Myocyte (in vitro differentiated cells): ENCODE data around the gene ZMYND8. TPM values are rescaled to one million over a fixed set of nuclear protein-coding genes. Genes with fewer than 3 reads are reported as not detected.
"Not testable (repeated sequence)": the region's sequence is repeated elsewhere in the genome, so short reads cannot be mapped to it uniquely, and the experiment has no call there.

Experiments
- DNase-seq: peaks from one replicate; pipeline ENCODE4 v3.0.0-alpha.2; 2012; ENCODE audit warnings: low read depth
- total RNA-seq: library from RNA; depleted of rRNA; stranded (reverse); fragments of >200 nt; gene quantifications from 2 replicates; pipeline ENCODE4 v1.2.3, GENCODE V29; 2014

The ZMYND8 gene
- total RNA-seq, 1 donor from 2014 or later: 28.2 TPM

GRCh38 chr20:47373206-47373733 lies 16.8 kb upstream of the ZMYND8 start:
- DNase-seq: no peak

DNA sequence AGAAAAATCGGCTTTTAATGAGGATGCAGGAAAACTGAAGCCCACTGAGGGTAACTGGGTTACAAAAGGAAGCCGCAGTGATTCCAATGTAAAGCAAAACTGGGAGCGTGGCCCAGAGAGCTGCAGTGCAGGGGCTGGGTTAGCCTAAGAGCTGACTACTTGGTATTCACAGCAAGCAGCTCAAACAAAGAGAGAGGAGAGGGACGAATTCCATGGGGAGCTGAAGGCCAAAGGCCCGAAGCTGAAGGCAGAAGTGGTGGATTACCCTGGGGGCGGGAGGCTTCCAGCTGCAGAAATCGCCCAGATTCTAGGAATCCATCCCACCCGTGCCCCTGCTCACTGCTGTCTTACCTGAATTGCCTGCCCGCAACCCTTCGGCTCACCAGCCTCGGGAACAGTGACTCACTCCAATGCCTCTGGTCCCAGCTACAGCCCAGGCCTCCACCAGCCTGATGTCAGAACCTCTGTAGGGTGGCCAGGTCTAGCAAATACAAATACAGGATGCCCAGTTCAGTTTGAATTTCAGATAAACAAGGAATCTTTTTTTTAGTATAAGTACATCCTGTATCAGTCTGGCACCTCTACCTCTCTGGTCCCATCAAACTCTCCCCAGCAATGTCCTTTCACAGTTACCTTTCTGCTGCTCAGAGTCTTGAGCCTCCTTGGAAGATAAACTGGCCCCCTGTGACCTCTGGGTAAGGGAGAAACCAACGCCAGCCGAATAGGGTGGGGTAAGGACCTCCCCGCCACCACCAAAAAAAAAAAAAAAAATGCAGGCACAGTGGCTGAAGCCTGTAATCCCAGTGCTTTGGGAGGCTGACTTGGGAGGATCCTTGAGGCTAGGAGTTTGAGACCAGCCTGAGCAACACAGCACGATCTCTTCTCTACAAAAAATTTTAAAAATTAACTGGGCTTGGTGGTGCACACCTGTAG lies 14.6 kb upstream of the ZMYND8 start:
- DNase-seq: no peak

- DNase-seq: no peak
Measured at GRCh38 chr20:47370214-47370613, 13.7 kb upstream of the ZMYND8 start.

DNA sequence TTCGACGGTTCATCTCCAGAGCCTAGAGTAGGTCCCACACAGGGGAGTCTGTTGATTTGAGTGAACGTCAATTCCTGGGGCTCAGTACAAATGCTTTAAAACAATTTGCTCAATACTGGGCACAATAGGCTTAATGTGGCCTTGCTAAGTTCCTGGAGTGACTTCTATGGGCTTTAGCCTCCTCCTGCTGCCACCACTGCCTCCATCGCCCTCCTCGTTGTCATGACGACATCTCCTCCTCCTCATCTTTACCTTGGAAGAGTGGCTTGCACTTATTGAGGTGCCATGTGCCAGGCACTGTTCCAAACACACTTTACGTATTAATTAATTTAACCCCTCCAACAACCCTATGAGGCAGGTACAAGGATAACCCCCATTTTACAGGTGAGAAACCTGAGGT lies 11.8 kb upstream of the ZMYND8 start:
- no peak for DNase-seq

DNA sequence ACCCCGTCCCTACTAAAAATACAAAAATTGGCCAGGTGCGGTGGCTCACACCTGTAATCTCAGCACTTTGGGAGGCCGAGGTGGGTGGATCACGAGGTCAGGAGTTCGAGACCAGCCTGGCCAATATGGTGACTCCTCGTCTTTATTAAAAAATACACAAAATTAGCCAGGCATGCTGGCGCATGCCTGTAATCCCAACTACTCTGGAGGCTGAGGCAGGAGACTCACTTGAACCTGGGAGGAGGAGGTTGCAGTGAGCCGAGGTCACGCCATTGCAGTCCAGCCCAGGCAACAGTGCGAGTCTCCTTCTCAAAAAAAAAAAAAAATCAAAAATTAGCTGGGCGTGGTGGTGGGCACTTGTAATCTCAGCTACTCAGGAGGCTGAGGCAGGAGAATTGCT lies 9.8 kb upstream of the ZMYND8 start:
- not testable (repeated sequence) for DNase-seq

DNA sequence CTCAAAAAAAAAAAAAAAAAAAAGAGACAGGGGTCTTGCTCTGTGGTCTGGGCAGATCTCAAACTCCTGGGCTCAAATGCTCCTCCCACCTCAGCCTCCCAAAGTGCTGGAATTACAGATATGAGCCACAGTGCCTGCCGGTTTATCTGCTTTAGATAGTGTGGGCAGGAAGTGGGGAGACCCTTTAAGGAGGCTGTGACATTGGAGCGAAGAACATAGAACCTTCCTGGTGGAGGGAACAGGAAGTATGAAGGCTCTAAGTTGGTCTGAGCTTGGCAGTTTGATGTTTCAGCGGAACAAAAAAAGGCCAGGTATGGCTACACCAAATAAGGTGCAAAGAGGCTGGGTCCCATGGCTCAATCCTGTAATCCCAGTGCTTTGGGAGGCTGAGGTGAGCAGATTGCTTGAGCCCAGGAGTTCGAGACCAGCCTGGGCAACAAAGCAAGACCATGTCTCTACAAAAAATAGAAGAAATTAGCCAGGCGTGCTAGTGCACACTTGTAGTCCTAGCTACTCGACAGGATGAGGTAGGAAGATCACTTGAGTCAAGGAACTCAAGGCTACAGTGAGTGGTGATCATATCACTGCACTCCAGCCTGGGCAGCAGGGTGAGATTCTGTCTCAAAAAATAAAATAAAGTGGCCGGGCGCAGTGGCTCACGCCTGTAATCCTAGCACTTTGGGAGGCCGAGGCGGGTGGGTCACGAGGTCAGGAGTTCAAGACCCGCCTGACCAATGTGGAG lies 8.7 kb upstream of the ZMYND8 start:
- DNase-seq: no peak

DNA sequence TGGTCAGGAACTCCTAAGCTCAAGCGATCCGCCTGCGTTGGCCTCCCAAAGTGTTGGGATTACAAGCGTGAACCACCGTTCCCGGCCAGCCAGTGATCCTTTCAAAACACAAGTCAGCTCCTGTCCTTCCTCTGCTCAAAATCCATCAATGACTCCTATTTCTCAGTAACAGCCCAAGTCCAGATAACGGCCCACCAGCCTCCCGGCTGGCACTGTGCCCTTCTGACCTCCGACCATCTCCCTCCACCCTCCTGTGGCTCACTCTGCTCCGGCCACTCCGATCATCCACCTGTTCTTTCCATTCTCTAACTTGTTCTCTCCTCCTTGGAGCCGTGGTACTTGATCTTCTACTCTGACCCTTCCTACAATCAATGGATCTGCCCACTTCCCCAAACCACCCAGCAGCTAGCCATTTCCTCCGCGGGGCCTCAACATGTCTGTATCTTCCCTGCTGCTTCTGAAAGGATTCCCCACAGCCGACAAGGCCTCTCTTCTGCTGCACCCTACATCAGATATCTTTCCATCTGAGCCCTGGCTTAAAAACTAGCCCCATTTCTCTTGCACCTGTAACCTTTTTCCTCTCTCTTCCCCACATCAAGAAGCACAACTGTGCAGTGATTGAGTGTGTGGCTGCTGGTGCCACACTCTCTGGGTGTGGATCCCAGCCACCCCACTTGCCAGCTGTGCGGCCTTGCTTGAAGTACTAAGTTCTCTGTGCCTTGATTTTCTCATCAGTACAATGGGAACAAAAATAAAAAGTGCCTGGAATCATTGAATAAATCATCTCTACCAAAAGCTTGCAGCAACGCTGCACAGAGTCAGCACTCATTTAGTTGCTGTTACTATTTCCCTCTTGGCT lies 6.1 kb upstream of the ZMYND8 start:
- no peak for DNase-seq

DNA sequence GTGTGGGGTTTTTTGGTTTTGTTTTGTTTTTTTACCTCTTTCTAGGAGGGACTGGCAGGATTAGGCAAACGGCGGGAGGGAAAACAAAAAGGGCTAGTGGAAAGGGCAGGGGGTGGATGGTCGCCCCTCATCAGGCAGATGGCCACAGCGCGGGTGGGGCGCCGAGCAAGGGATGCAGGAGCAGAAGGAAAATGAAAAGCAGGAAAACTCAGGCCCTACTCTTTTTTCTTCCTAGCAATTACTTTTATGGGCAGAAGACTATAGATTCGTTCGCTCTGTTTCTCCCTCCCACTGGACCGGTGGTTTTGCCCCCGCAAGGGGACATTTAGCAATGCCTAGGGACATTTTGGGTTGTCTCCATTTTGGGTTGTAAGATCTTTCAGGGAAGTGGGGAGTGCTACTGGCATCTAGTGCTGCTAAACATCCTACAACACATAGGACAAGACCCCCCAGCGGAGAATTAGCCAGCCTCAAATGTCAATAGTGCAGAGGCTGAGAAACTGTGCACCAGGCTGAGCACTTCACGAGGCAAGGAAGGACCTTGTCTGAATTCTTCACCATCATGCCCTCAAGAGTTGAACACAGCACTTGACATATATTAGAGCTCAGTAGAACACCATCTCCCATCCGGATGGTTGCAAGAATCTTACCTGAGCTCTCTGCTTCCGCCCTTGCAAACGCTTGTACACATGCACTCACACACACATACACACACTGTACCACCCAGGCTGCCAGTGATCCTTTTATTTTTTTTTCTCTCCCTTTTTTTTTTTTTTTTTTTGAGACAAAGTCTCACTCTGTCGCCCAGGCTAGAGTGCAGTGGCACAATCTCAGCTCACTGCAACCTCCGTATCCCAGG lies 4.8 kb upstream of the ZMYND8 start:
- no peak for DNase-seq

DNA sequence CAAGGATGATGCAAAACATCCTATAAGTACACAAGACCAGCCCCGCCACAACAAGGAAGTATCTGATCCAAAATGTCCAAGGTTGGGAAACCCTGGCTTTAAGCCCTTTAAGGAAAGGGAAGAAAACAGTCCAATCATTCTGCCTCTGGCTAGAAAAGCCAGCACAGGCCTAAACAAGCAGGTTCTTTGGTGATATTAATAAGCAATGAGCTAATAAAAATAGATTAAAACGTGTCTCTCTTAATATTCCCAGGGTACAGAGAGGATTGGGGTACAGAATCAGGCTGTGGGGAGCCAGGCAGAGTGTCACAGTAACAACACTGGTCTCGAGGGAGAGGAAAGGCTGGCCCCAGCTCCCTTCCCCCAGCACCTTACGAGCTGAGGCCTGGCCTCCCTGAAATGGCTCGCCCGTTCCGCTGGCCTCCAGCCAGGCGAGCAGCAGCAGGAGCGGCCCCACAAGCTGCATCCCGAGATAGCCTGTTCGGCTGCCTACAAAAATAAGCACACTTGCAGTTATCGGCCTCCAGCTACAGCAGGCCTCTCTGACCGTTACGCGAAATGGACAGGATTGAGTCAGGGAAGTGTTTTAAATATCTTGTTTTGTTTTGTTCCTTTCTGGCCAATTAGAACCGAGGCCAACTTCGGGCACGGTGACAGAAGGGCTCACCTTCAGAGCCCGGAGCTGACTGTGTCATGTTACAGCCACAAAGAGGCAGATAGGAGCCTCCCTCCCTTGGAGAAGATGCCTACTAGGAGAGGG lies 4.0 kb upstream of the ZMYND8 start:
- DNase-seq: peak; percentile 89

DNA sequence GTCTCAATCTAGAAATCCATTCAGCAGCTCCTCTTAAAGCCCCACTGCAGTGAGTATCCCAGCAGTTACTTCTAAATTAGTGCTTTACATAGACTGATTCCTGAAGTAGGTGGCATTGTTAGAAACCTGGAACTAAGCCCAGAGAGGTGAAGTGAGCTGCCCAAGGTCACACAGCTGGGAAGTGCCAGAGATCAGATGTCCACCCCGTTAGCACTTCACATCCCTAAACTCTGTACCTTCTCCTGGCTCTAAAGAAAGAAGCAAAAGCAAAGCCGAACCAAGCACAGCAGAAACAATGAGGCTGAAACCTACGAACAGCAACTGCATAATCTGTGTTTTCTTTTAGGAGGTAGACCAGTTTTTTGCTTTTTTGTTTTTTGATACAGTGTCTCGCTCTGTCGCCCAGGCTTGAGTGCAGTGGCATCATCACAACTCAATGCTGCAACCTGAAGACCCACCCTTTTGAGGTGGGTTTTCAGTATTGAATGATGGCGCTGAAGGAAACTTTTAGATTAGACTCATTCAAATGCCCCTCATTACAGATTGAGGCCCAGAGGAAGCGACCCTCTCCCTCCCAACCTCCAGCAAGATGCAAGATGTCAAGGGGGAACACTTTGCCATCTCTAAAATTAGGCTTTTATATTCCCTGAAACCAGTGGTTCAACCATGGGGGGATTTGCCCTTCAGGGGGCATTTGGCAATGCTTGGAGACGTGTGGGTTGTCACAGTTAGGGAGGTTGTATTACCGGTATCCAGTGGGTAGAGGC lies 3.2 kb upstream of the ZMYND8 start:
- DNase-seq: no peak

GRCh38 chr20:47358672-47359529 lies 2.4 kb upstream of the ZMYND8 start:
- peak; percentile 90 for DNase-seq

DNA sequence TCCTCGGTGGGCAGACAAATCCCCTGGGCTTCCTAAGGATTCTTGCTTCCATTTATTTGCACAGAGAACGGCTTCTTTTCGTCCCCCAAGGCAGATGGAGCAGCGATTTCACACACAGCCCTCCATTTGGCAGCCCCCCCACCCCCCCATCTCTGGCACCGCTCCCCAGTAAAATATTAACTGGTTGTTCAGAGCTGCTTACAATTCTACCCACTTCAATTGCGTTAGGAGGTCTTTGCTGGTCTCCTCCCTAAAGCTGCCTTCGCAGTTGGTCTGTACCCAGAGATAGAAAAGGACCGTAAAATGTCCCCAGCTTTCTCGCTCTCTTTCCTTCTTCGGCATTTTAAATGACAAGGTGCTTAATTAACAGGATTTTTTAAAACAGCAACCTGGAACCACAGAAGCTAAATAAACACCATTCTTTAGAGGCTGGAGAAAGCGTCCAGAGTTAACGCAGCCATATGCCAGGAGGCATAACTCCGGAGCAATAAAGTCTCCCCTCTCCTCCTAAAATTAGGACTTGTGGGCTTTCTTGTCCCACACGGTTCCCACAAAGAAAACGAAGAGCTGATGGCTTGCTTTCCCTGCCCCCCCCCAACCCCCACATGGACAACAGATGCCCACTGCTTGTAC lies 1.7 kb upstream of the ZMYND8 start:
- DNase-seq: peak; percentile 91

DNA sequence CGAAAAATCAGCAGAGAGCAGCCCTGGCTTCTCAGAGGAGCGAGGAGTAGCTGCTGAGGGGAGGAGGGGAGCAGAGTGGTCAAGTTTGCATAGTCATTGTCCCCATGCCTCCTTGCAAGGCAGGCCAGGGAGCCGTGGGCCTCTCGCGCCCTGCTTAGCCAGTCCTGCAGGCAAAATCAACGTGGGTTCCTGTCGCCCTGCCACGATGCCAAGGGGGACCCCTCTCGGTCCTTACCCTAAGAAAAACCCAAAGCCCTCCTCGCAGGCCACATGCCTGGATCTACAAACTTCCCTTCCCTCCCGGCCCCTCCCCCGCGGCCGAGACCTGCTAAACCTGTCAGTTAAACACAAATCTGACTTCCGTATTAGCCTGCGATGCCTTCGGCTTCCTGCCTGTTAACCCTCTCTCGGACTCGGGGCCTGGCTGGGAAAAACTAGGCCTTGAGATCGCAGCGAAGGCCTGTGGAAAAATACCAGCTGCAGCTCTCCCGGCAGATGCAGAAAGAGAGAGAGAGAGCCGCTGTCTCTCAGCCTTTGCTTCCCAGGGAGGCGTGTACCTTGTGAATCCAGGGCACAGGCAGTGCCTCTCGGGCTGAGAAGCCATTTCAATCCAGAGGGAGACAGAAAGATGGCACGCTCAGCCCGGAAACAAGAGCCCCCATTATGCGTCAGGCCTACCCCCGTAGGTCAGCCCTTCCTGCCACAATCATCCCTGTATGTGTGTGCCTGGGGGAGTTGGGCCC lies 968 bp upstream of the ZMYND8 start:
- DNase-seq: peak; percentile 95

GRCh38 chr20:47356220-47356525 lies 326 bp downstream of the ZMYND8 start:
- DNase-seq: no peak

GRCh38 chr20:47355489-47356219 lies 845 bp downstream of the ZMYND8 start:
- peak; percentile 40 for DNase-seq
